ENCODE data around the gene KRT7. TPM values are rescaled to one million over a fixed set of nuclear protein-coding genes. Genes with fewer than 3 reads are reported as not detected.
A peak's percentile ranks its signal among the peaks of the same experiment; 100 is the strongest.

The KRT7 gene
- total RNA-seq, 1 donor = 27.9 TPM

DNA sequence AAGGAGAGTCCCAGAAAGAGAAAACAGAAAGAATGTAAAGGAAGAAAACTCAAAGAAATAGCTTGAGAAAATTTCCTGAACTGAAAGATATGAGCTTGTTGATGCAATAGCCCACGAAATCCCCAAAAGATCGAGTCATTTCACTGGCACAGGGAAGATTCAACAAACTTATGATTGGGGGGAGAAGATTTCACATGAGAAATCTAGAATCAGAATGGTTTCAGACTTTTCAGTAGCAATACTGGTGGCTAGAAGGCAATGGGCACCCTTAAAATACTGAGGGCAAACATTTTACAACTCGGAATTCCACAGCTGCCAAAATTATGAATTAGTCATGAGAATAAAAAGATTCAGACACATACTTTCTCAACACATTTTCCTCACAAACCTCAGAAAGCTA, 8.9 kb upstream of the KRT7 start:
- Histone ChIP-seq H3K4me3 (ENCODE audit: insufficient read depth, low read length) (no peak overlapping the region), H3K27ac (ENCODE audit: low read depth, low read length) (peak overlapping the region; percentile 9), H3K79me2 (ENCODE audit: insufficient read depth, low read length) (no peaks in the 10 kb centered on the region), H2AFZ (ENCODE audit: low read length) (no peak overlapping the region), H4K20me1 (ENCODE audit: insufficient read depth, low read length) (no peaks in the 10 kb centered on the region), H3K27me3 (ENCODE audit: insufficient read depth, low read length) (no peaks in the 10 kb centered on the region), H3K4me2 (ENCODE audit: insufficient read depth, low read length) (no peak overlapping the region), H3K4me1 (ENCODE audit: insufficient read depth, low read length) (peaks cover 25% of the 10 kb centered on the region), H3K36me3 (ENCODE audit: insufficient read depth, low read length) (no peaks in the 10 kb centered on the region), H3K9me3 (ENCODE audit: low read depth, low read length) (peaks cover 4% of the 10 kb centered on the region)
- peak; percentile 36 for DNase-seq (ENCODE audit: insufficient read length, low spot score, missing footprints)
- TF ChIP-seq, protein P1, sequence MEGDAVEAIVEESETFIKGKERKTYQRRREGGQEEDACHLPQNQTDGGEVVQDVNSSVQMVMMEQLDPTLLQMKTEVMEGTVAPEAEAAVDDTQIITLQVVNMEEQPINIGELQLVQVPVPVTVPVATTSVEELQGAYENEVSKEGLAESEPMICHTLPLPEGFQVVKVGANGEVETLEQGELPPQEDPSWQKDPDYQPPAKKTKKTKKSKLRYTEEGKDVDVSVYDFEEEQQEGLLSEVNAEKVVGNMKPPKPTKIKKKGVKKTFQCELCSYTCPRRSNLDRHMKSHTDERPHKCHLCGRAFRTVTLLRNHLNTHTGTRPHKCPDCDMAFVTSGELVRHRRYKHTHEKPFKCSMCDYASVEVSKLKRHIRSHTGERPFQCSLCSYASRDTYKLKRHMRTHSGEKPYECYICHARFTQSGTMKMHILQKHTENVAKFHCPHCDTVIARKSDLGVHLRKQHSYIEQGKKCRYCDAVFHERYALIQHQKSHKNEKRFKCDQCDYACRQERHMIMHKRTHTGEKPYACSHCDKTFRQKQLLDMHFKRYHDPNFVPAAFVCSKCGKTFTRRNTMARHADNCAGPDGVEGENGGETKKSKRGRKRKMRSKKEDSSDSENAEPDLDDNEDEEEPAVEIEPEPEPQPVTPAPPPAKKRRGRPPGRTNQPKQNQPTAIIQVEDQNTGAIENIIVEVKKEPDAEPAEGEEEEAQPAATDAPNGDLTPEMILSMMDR (IDR thresholded peaks at IDR 0.05; ENCODE audit: extremely low read depth, low read depth, low read length) = no peak

DNA sequence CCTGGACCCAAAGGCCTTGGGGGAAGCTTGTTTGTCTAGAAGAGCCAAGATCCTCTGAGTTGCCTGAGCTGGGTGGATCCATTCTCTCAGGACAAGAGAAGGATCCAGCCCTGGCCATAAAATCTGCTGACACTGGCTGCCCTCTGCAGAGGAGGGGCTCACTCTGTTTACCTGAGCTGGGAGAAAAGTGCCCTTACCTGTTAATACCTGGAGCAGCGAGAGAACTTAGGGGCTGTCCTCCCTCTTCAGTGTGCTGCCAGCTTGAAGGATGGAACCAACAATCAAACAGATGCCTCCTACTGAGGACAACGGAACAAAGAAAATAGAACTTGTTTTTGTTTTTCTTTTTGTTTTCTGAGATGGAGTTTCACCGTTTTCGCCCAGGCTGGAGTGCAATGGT, 7.3 kb upstream of the KRT7 start:
- peaks cover 40% of the 10 kb centered on the region for H3K4me1 ChIP-seq (ENCODE audit: insufficient read depth, low read length)
- no peak for DNase-seq (ENCODE audit: insufficient read length, low spot score, missing footprints)
- H2AFZ ChIP-seq (ENCODE audit: low read length) = no peak overlapping the region
- no peak overlapping the region for H3K4me2 ChIP-seq (ENCODE audit: insufficient read depth, low read length)
- peaks cover 4% of the 10 kb centered on the region for H3K9me3 ChIP-seq (ENCODE audit: low read depth, low read length)
- H3K36me3 ChIP-seq (ENCODE audit: insufficient read depth, low read length) = no peaks in the 10 kb centered on the region
- H3K4me3 ChIP-seq (ENCODE audit: insufficient read depth, low read length) = no peak overlapping the region
- TF ChIP-seq, protein P1 (IDR thresholded peaks at IDR 0.05; ENCODE audit: extremely low read depth, low read depth, low read length) = no peak
- H4K20me1 ChIP-seq (ENCODE audit: insufficient read depth, low read length) = no peaks in the 10 kb centered on the region
- H3K79me2 ChIP-seq (ENCODE audit: insufficient read depth, low read length) = no peaks in the 10 kb centered on the region
- H3K27ac ChIP-seq (ENCODE audit: low read depth, low read length) = no peak overlapping the region
- H3K27me3 ChIP-seq (ENCODE audit: insufficient read depth, low read length) = no peaks in the 10 kb centered on the region

DNA sequence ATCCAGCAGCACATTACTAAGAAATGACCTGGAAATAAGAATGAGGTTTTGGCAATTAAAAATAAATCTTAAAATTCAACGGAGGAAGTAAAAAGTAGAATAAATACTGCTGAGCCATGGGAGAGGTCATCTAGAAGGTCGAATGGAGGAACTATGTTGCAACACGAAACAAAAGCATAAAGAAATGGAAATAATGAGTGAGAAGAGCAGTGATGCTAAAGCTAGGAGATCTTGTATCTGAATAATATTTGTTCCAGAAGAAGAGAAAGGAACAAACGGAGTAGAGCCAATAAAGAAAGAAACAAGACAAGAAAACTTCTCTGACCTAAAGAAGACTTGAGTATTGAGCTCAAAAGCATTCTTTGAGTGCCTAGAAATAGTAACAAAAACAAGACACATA, 6.6 kb upstream of the KRT7 start:
- Histone ChIP-seq H3K27me3 (ENCODE audit: insufficient read depth, low read length) (no peaks in the 10 kb centered on the region), H3K79me2 (ENCODE audit: insufficient read depth, low read length) (no peaks in the 10 kb centered on the region), H2AFZ (ENCODE audit: low read length) (no peak overlapping the region), H4K20me1 (ENCODE audit: insufficient read depth, low read length) (no peaks in the 10 kb centered on the region), H3K4me1 (ENCODE audit: insufficient read depth, low read length) (peaks cover 47% of the 10 kb centered on the region), H3K9me3 (ENCODE audit: low read depth, low read length) (peaks cover 4% of the 10 kb centered on the region), H3K4me3 (ENCODE audit: insufficient read depth, low read length) (no peak overlapping the region), H3K4me2 (ENCODE audit: insufficient read depth, low read length) (no peak overlapping the region), H3K27ac (ENCODE audit: low read depth, low read length) (no peak overlapping the region), H3K36me3 (ENCODE audit: insufficient read depth, low read length) (no peaks in the 10 kb centered on the region)
- no peak for DNase-seq (ENCODE audit: insufficient read length, low spot score, missing footprints)
- TF ChIP-seq, protein P1 (IDR thresholded peaks at IDR 0.05; ENCODE audit: extremely low read depth, low read depth, low read length) = no peak

DNA sequence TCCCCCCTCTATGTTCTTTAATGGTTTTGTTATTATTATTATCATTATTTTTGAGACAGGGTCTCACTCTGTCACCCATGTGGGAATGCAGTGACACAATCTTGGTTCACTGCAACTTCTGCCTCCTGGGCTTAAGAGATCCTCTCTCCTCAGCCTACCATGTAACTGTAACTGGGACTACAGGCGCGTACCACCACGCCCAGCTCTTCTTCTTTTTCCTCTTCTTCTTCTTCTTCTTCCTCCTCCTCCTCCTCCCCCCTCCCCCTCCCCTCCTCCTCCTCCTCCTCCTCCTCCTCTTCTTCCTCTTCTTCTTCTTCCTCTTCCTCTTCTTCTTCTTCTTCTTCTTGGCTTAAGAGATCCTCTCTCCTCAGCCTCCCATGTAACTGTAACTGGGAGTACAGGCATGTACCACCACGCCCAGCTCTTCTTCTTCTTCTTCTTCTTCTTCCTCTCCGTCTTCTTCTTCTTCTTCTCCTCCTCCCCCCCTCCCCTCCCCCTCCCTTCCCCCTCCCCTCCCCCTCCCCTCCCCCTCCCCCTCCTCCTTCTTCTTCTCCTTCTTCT, 5.4 kb upstream of the KRT7 start:
- H3K4me1 ChIP-seq (ENCODE audit: insufficient read depth, low read length) = peaks cover 41% of the 10 kb centered on the region
- TF ChIP-seq, protein P1 (IDR thresholded peaks at IDR 0.05; ENCODE audit: extremely low read depth, low read depth, low read length) = no peak

More for the DNA sequence above, 5.4 kb upstream of the KRT7 start:
- no peak for DNase-seq (ENCODE audit: insufficient read length, low spot score, missing footprints)
- Histone ChIP-seq H3K27me3 (ENCODE audit: insufficient read depth, low read length) (no peaks in the 10 kb centered on the region), H4K20me1 (ENCODE audit: insufficient read depth, low read length) (no peaks in the 10 kb centered on the region), H3K27ac (ENCODE audit: low read depth, low read length) (no peak overlapping the region), H3K9me3 (ENCODE audit: low read depth, low read length) (peaks cover 4% of the 10 kb centered on the region), H2AFZ (ENCODE audit: low read length) (no peak overlapping the region), H3K4me2 (ENCODE audit: insufficient read depth, low read length) (no peak overlapping the region), H3K79me2 (ENCODE audit: insufficient read depth, low read length) (no peaks in the 10 kb centered on the region), H3K36me3 (ENCODE audit: insufficient read depth, low read length) (no peaks in the 10 kb centered on the region), H3K4me3 (ENCODE audit: insufficient read depth, low read length) (no peak overlapping the region)
